Caco-2 (cell line): ENCODE data around the gene SAFB. TPM values are rescaled to one million over a fixed set of nuclear protein-coding genes. Genes with fewer than 3 reads are reported as not detected.
"Not testable (repeated sequence)": the region's sequence is repeated elsewhere in the genome, so short reads cannot be mapped to it uniquely, and the experiment has no call there.

Source experiments
- BruUV-seq: library from RNA; stranded (reverse); fragments of 400-500 nt; replicated peaks from 2 replicates; lab custom pipeline; 2021; lab: Mats Ljungman, UMichigan
- CTCF ChIA-PET: fragments of 300-600 bp; sonication (Branson Sonifier 250); formaldehyde crosslinking; loops from one replicate; lab custom pipeline; 2022; ENCODE audit warnings: antibody characterized with exemption; lab: Charles Lee
- POLR2A ChIA-PET: fragments of 300-600 bp; sonication (Branson Sonifier 250); formaldehyde crosslinking; loops from one replicate; lab custom pipeline; 2022; ENCODE audit warnings: antibody characterized with exemption; lab: Charles Lee
- DNase-seq, 2 experiments: peaks; one replicate each; pipeline versions ENCODE4 v3.0.0 to v3.0.0-alpha.2; 2020 to 2022
- H3K27me3 ChIP-seq: replicated peaks from 2 replicates; pipeline ENCODE4 v1.6.0; 2011; ENCODE audit warnings: low read length; ENCODE audit not compliant: control insufficient read depth, insufficient read depth
- H3K36me3 ChIP-seq: 2 replicates; pipeline ENCODE4 v1.5.1; 2011; ENCODE audit warnings: low read length; ENCODE audit not compliant: control insufficient read depth, insufficient read depth
- H3K4me1 ChIP-seq: fragments of 250-450 bp; sonication (Bioruptor Pico); 2 replicates; pipeline ENCODE4 v1.5.1; 2020; ENCODE audit warnings: mild to moderate bottlenecking
- H3K4me3 ChIP-seq: 2 replicates; pipeline ENCODE4 v1.5.1; 2011; ENCODE audit warnings: low read depth, mild to moderate bottlenecking, control low read depth, low read length
- H3K9me3 ChIP-seq: fragments of 250-450 bp; sonication (Bioruptor Pico); 2 replicates; pipeline ENCODE4 v1.5.1; 2020; ENCODE audit warnings: mild to moderate bottlenecking, moderate library complexity
- H3K27ac Mint-ChIP-seq: one replicate; pipeline ENCODE4 v1.8.0; 2022; ENCODE audit warnings: mixed read lengths; ENCODE audit not compliant: unreplicated experiment
- H3K27me3 Mint-ChIP-seq: one replicate; pipeline ENCODE4 v1.8.0; 2022; ENCODE audit warnings: mixed read lengths; ENCODE audit not compliant: insufficient read depth, unreplicated experiment
- H3K36me3 Mint-ChIP-seq: one replicate; pipeline ENCODE4 v1.8.0; 2022; ENCODE audit warnings: mild to moderate bottlenecking, mixed read lengths; ENCODE audit not compliant: insufficient read depth, unreplicated experiment
- H3K4me1 Mint-ChIP-seq: one replicate; pipeline ENCODE4 v1.8.0; 2022; ENCODE audit warnings: low read depth, mixed read lengths; ENCODE audit not compliant: unreplicated experiment
- H3K4me3 Mint-ChIP-seq: one replicate; pipeline ENCODE4 v1.8.0; 2022; ENCODE audit warnings: mild to moderate bottlenecking, moderate library complexity, mixed read lengths; ENCODE audit not compliant: unreplicated experiment
- H3K9me3 Mint-ChIP-seq: one replicate; pipeline ENCODE4 v1.8.0; 2022; ENCODE audit warnings: mixed read lengths; ENCODE audit not compliant: unreplicated experiment
- CTCF ChIP-seq, 2 experiments: fragments of 200-600 bp in 1 of 2; IDR thresholded peaks; 1 replicate in 1 of 2; 2 replicates in 1 of 2; pipeline versions ENCODE4 v1.5.1 to v1.8.0; 2011 to 2022; ENCODE audit warnings: antibody characterized with exemption in 1 of 2, control low read depth in 1 of 2, inconsistent platforms in 1 of 2, low read depth in 1 of 2, low read length in 1 of 2, mild to moderate bottlenecking in 1 of 2, moderate library complexity in 1 of 2; ENCODE audit not compliant: insufficient read depth in 1 of 2, severe bottlenecking in 1 of 2, unreplicated experiment in 1 of 2
- intact Hi-C: fragments of 100-400 bp; cut with micrococcal nuclease; formaldehyde crosslinking; loops from one replicate; pipeline ENCODE4 v1.10.0; 2022; ENCODE audit not compliant: unreplicated experiment
- total RNA-seq: library from RNA; stranded (reverse); gene quantifications from 2 replicates; pipeline ENCODE4 v1.2.3, GENCODE V29; 2022

SAFB gene
- total RNA-seq, 1 experiment from 2014 or later = 120 TPM

- H3K36me3 ChIP-seq = peaks cover 4% of the 10 kb centered on the region; the same call in 1 of the 2 replicates
- Mint-ChIP-seq H3K27ac (peak overlapping the region; percentile 45), H3K27me3 (no peaks in the 10 kb centered on the region), H3K4me1 (peaks cover 6% of the 10 kb centered on the region), H3K9me3 (no peaks in the 10 kb centered on the region), H3K36me3 (peaks cover 23% of the 10 kb centered on the region), H3K4me3 (peak overlapping the region; percentile 75)
- H3K27me3 ChIP-seq = no peaks in the 10 kb centered on the region
- no TSS peak for BruUV-seq
- no peaks in the 10 kb centered on the region for H3K4me1 ChIP-seq
- peak overlapping the region; percentile 76 for H3K4me3 ChIP-seq
- no peak for DNase-seq
- no peak for TF ChIP-seq CTCF (IDR thresholded peaks at IDR 0.05; ENCODE audit: insufficient read depth in 1 of 2, low read depth in 1 of 2, low read length in 1 of 2, severe bottlenecking in 1 of 2, unreplicated experiment in 1 of 2)
- H3K9me3 ChIP-seq = no peaks in the 10 kb centered on the region
- intact Hi-C loops = no loop called here
- CTCF ChIA-PET = interaction anchor here (1.3 to 1.5 kb wide), 2 partner anchors 34 to 118 kb away, joined by 5 to 8 read pairs; partner anchors contain the start of genes CATSPERD and LONP1
- POLR2A ChIA-PET = interaction anchor here (0.5 to 1.2 kb wide), 6 partner anchors 32 to 1228 kb away, joined by 3 to 6 read pairs (median 4); partner anchors contain the start of genes CATSPERD, LONP1, SAFB and SAFB2
Observed at GRCh38 chr19:5686326-5686646, 63.4 kb downstream of the SAFB start.

GRCh38 chr19:5686647-5687359 is 63.9 kb downstream of the SAFB start:
- peak; percentile 97 to 99 for DNase-seq
- Mint-ChIP-seq H3K9me3 (no peaks in the 10 kb centered on the region), H3K27ac (peak overlapping the region; percentile 45), H3K4me3 (peak overlapping the region; percentile 75), H3K4me1 (peaks cover 1% of the 10 kb centered on the region), H3K36me3 (peaks cover 23% of the 10 kb centered on the region), H3K27me3 (no peaks in the 10 kb centered on the region)
- Histone ChIP-seq H3K27me3 (no peaks in the 10 kb centered on the region), H3K4me3 (peak overlapping the region; percentile 76), H3K9me3 (no peaks in the 10 kb centered on the region), H3K4me1 (no peaks in the 10 kb centered on the region), H3K36me3 (peaks cover 6% of the 10 kb centered on the region)
- TF ChIP-seq CTCF (IDR thresholded peaks at IDR 0.05; ENCODE audit: insufficient read depth in 1 of 2, low read depth in 1 of 2, low read length in 1 of 2, severe bottlenecking in 1 of 2, unreplicated experiment in 1 of 2) = peak; percentile 77 to 83
- CTCF ChIA-PET = interaction anchor here (0.6 to 1.5 kb wide), 9 partner anchors 20 to 707 kb away, joined by 3 to 9 read pairs (median 5); partner anchors contain the start of genes CATSPERD, LONP1, SAFB2 and TINCR
- no TSS peak for BruUV-seq
- POLR2A ChIA-PET = interaction anchor here (0.5 to 1.2 kb wide), 8 partner anchors 32 to 1228 kb away, joined by 3 to 6 read pairs (median 4); partner anchors contain the start of genes CATSPERD, LONP1, SAFB and SAFB2
- intact Hi-C loops = no loop called here

GRCh38 chr19:5687360-5688198 is 64.7 kb downstream of the SAFB start:
- Histone ChIP-seq H3K4me1 (no peaks in the 10 kb centered on the region), H3K4me3 (peak overlapping the region; percentile 16; the same call in 1 of the 2 replicates), H3K9me3 (no peaks in the 10 kb centered on the region), H3K27me3 (no peaks in the 10 kb centered on the region), H3K36me3 (peaks cover 7% of the 10 kb centered on the region)
- Mint-ChIP-seq H3K4me1 (no peaks in the 10 kb centered on the region), H3K36me3 (peaks cover 30% of the 10 kb centered on the region), H3K4me3 (peak overlapping the region; percentile 75), H3K27ac (peak overlapping the region; percentile 43), H3K27me3 (no peaks in the 10 kb centered on the region), H3K9me3 (no peaks in the 10 kb centered on the region)
- intact Hi-C loops = no loop called here
- POLR2A ChIA-PET = interaction anchor here (0.8 to 1.2 kb wide), 3 partner anchors 31 to 140 kb away, joined by 3 to 6 read pairs (median 6); partner anchors contain the start of genes CATSPERD and LONP1
- TF ChIP-seq CTCF (IDR thresholded peaks at IDR 0.05; ENCODE audit: insufficient read depth in 1 of 2, low read depth in 1 of 2, low read length in 1 of 2, severe bottlenecking in 1 of 2, unreplicated experiment in 1 of 2) = no peak
- no peak for DNase-seq
- no TSS peak for BruUV-seq
- CTCF ChIA-PET = interaction anchor here (0.6 to 1.5 kb wide), 8 partner anchors 21 to 706 kb away, joined by 3 to 9 read pairs (median 5); partner anchors contain the start of genes CATSPERD, LONP1, SAFB2 and TINCR

- BruUV-seq, H3K27me3 Mint-ChIP-seq, H3K9me3 Mint-ChIP-seq, H3K4me1 Mint-ChIP-seq, H3K4me3 ChIP-seq, H3K27me3 ChIP-seq, H3K36me3 ChIP-seq, intact Hi-C loops, H3K9me3 ChIP-seq, H3K4me1 ChIP-seq, DNase-seq: not testable (repeated sequence)
- Mint-ChIP-seq H3K36me3 (peaks cover 38% of the 10 kb centered on the region), H3K27ac (peak overlapping the region; percentile 43), H3K4me3 (peak overlapping the region; percentile 34)
- ChIA-PET POLR2A (interaction anchor here (2.0 kb wide), 1 partner anchor 32 kb away, joined by 24 read pairs; the partner anchor contains the start of genes CATSPERD and LONP1), CTCF (interaction anchor here (0.6 kb wide), 1 partner anchor 10 kb away, joined by 3 read pairs; no protein-coding TSS in a partner anchor)
Observed at GRCh38 chr19:5688262-5688881, 65.5 kb downstream of the SAFB start.
